Measurements from ENCODE around the gene ST6GALNAC6.

- no peak for TF ChIP-seq TAF1 (IDR thresholded peaks at IDR 0.05; ENCODE audit: borderline replicate concordance, insufficient read depth, low read length)
- no peak for TF ChIP-seq POLR2AphosphoS5 (IDR thresholded peaks at IDR 0.05; ENCODE audit: low read depth, low read length)
- no peak for TF ChIP-seq REST (IDR thresholded peaks at IDR 0.05; ENCODE audit: insufficient read depth in 1 of 2, low read depth in 2 of 2, low read length in 2 of 2)
Observed at GRCh38 chr9:127847178-127847510, 52.3 kb downstream of the ST6GALNAC6 start.
